Esophagus squamous epithelium (tissue), 5 donors: ENCODE data around the gene TLE1. TPM values are rescaled to one million over a fixed set of nuclear protein-coding genes. Genes with fewer than 3 reads are reported as not detected.

ENCODE experiments used
- DNase-seq: peaks from one replicate; lab custom pipeline; 2025; lab: John Stamatoyannopoulos, UW
- H3K27ac ChIP-seq, 4 donors: fragments of 200-600 bp; sonication (generic); one replicate each; pipeline ENCODE4 v1.5.1; 2016 to 2019; ENCODE audit warnings: mild to moderate bottlenecking in 1 of 4
- H3K27me3 ChIP-seq, 4 donors: fragments of 200-600 bp; sonication (generic); 1 replicate in 3 of 4; 2 replicates in 1 of 4; pipeline versions ENCODE4 v1.5.1 to v1.6.0; 2017 to 2021; ENCODE audit warnings: antibody characterized with exemption in 1 of 4
- H3K36me3 ChIP-seq, 3 donors: fragments of 200-600 bp; sonication (generic); one replicate each; pipeline ENCODE4 v1.5.1; 2016 to 2019
- H3K4me1 ChIP-seq, 3 donors: fragments of 200-600 bp; sonication (generic); one replicate each; pipeline ENCODE4 v1.5.1; 2017 to 2019
- H3K4me3 ChIP-seq, 4 donors: fragments of 200-600 bp; sonication (generic); 1 replicate in 3 of 4; 2 replicates in 1 of 4; pipeline ENCODE4 v1.5.1; 2016 to 2019; ENCODE audit warnings: mild to moderate bottlenecking in 2 of 4, moderate library complexity in 1 of 4
- H3K9me3 ChIP-seq, 3 donors: fragments of 200-600 bp; sonication (generic); one replicate each; pipeline ENCODE4 v1.5.1; 2016 to 2019
- POLR2A ChIP-seq, 4 donors: fragments of 450-650 bp; IDR thresholded peaks; one replicate each; pipeline ENCODE4 v1.6.1; 2017; ENCODE audit warnings: antibody characterized with exemption in 4 of 4, mild to moderate bottlenecking in 4 of 4, moderate library complexity in 3 of 4
- WGBS, 2 donors: methylation state at CpG; one replicate each; pipeline ENCODE4 v1.1.5; 2018; 5-methylcytosine and 5-hydroxymethylcytosine counted together
- intact Hi-C: fragments of 100-400 bp; cut with DNase I; formaldehyde crosslinking; loops from one replicate; pipeline ENCODE4 v1.15.0; 2022
- total RNA-seq, 4 donors: library from RNA; depleted of rRNA; stranded (reverse); fragments of >200 nt; gene quantifications; one replicate each; pipeline ENCODE4 v1.1.0, GENCODE V29; 2016
- TF ChIP-seq, protein P1 (sequence below), 6 experiments: fragments of 450-650 bp in 4 of 6; fragments of 200-600 bp in 2 of 6; sonication (generic) in 2 of 6; IDR thresholded peaks; one replicate each; pipeline ENCODE4 v1.5.1; 2016 to 2019; ENCODE audit warnings: antibody characterized with exemption in 6 of 6, mild to moderate bottlenecking in 4 of 6, moderate library complexity in 4 of 6
- donor health status: DM: yes; HTN: yes; CAD: no.

Gene TLE1
- total RNA-seq, 4 donors from 2014 or later, result 17.1 to 43.3 (median 20.4) TPM

GRCh38 chr9:81682797-81683196 lies 6.5 kb downstream of the TLE1 start:
- peak overlapping the region in 2 of 4 donors; percentile 16 to 26 for H3K27ac ChIP-seq
- H3K4me1 ChIP-seq, result peaks cover 8 to 77% (median 16%) of the 10 kb centered on the region in 3 donors
- peak overlapping the region in 2 of 4 donors; percentile 15 to 44 for H3K4me3 ChIP-seq
- WGBS, 2 donors, result 33 to 36% methylated on average over 8 of the region's 8 CpGs
- H3K27me3 ChIP-seq, result peaks cover 0 to 6% (median 0%) of the 10 kb centered on the region in 4 donors
- TF ChIP-seq, protein P1, sequence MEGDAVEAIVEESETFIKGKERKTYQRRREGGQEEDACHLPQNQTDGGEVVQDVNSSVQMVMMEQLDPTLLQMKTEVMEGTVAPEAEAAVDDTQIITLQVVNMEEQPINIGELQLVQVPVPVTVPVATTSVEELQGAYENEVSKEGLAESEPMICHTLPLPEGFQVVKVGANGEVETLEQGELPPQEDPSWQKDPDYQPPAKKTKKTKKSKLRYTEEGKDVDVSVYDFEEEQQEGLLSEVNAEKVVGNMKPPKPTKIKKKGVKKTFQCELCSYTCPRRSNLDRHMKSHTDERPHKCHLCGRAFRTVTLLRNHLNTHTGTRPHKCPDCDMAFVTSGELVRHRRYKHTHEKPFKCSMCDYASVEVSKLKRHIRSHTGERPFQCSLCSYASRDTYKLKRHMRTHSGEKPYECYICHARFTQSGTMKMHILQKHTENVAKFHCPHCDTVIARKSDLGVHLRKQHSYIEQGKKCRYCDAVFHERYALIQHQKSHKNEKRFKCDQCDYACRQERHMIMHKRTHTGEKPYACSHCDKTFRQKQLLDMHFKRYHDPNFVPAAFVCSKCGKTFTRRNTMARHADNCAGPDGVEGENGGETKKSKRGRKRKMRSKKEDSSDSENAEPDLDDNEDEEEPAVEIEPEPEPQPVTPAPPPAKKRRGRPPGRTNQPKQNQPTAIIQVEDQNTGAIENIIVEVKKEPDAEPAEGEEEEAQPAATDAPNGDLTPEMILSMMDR (IDR thresholded peaks at IDR 0.05), result no peak
- TF ChIP-seq POLR2A (IDR thresholded peaks at IDR 0.05), result no peak
- no peak for DNase-seq
- H3K36me3 ChIP-seq, result peaks cover 0 to 67% (median 0%) of the 10 kb centered on the region in 3 donors
- intact Hi-C loops, result loop anchor here (10.0 kb wide), 1 partner anchor 162 kb away; no protein-coding TSS in a partner anchor
- no peaks in the 10 kb centered on the region for H3K9me3 ChIP-seq

DNA sequence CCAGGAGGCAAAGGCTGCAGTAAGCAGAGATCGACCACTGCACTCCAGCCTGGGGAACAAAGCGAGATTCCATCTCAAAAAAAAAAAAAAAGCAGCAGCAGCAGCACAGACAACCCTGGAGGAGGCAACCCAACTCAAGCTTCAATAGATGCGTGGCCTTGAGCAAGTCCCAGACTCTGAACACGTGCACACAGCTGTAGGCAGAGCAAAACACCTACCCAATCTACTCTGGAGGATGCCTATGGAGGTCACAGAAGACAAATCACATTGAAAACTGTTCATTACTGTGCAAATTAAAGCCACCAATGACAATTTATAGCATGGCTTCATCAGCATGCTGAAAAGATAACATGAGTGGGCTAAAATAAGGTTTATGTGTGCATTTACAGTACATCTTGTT lies 7.2 kb downstream of the TLE1 start:
- DNase-seq, result no peak
- Histone ChIP-seq H3K4me1 (peaks cover 8 to 77% (median 16%) of the 10 kb centered on the region in 3 donors), H3K9me3 (no peaks in the 10 kb centered on the region), H3K27me3 (no peaks in the 10 kb centered on the region), H3K36me3 (peaks cover 0 to 74% (median 0%) of the 10 kb centered on the region in 3 donors), H3K4me3 (no peak overlapping the region), H3K27ac (peak overlapping the region in 1 of 4 donors; percentile 26)
- no peak for TF ChIP-seq POLR2A (IDR thresholded peaks at IDR 0.05)
- TF ChIP-seq, protein P1 (IDR thresholded peaks at IDR 0.05), result no peak
- intact Hi-C loops, result loop anchor here (10.0 kb wide), 1 partner anchor 163 kb away; no protein-coding TSS in a partner anchor
- WGBS, 2 donors, result 94% methylated on average over 4 of the region's 4 CpGs

DNA sequence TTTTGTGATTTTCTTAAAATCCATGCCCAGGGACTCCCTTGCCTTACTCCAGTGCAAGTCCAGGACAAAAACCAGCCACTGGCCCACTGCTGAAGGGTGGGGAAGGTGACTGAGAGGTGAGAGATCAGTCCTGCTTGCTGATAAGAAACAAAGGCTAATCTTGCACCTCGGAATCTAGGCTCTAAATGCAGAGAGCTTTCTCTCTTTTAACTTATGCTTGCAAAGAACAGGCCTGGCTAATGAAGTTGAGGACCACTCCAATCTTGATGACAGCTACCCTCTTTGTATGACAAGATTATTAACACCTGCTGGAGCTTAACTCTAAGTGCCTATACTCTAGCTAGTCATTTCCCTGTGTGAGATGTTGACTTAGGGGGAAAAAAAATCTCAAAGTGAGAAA lies 8.8 kb downstream of the TLE1 start:
- Histone ChIP-seq H3K4me3 (no peak overlapping the region), H3K36me3 (peaks cover 0 to 89% (median 0%) of the 10 kb centered on the region in 3 donors), H3K27me3 (no peaks in the 10 kb centered on the region), H3K27ac (no peak overlapping the region), H3K4me1 (peaks cover 0 to 67% (median 7%) of the 10 kb centered on the region in 3 donors), H3K9me3 (no peaks in the 10 kb centered on the region)
- intact Hi-C loops, result loop anchor here (10.0 kb wide), 1 partner anchor 164 kb away; no protein-coding TSS in a partner anchor
- DNase-seq, result no peak
- 65% methylated on average over 1 of the region's 1 CpG; no CpG with 5 or more reads in 1 of the 2 donors for WGBS, 2 donors
- TF ChIP-seq, protein P1 (IDR thresholded peaks at IDR 0.05), result no peak
- TF ChIP-seq POLR2A (IDR thresholded peaks at IDR 0.05), result no peak

DNA sequence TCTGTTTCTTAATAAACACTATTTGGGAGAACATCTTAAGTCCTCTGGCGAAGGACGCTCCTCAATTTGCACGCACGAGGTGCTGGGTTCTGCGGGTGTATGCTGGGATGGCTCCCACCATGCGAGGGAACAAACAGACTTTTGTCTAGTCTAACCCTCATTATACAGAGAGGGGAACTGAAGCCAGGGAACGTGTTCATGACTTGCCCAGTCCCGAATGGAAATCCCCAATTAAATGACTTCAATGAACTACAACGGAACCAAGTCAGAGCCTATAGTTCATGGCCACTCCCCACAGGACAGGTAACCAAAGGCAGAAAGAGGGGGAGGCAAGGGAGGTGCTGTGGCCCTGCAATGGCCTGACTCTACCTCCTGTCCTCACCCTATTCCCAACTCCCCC lies 9.3 kb downstream of the TLE1 start:
- TF ChIP-seq, protein P1 (IDR thresholded peaks at IDR 0.05), result no peak
- TF ChIP-seq POLR2A (IDR thresholded peaks at IDR 0.05), result no peak
- intact Hi-C loops, result loop anchor here (10.0 kb wide), 1 partner anchor 165 kb away; no protein-coding TSS in a partner anchor
- H3K9me3 ChIP-seq, result no peaks in the 10 kb centered on the region
- no peak overlapping the region for H3K27ac ChIP-seq
- 32 to 50% methylated on average over 9 of the region's 9 CpGs for WGBS, 2 donors
- no peak overlapping the region for H3K4me3 ChIP-seq
- H3K27me3 ChIP-seq, result no peaks in the 10 kb centered on the region
- no peak for DNase-seq
- peaks cover 0 to 84% (median 0%) of the 10 kb centered on the region in 3 donors for H3K36me3 ChIP-seq
- H3K4me1 ChIP-seq, result peaks cover 0 to 66% (median 5%) of the 10 kb centered on the region in 3 donors

- peaks cover 0 to 76% (median 0%) of the 10 kb centered on the region in 3 donors for H3K36me3 ChIP-seq
- no peak overlapping the region for H3K27ac ChIP-seq
- WGBS, 2 donors, result 89 to 100% methylated on average over 1 of the region's 1 CpG
- H3K9me3 ChIP-seq, result no peaks in the 10 kb centered on the region
- no peaks in the 10 kb centered on the region for H3K27me3 ChIP-seq
- TF ChIP-seq, protein P1 (IDR thresholded peaks at IDR 0.05), result no peak
- no peak for TF ChIP-seq POLR2A (IDR thresholded peaks at IDR 0.05)
- DNase-seq, result no peak
- H3K4me3 ChIP-seq, result no peak overlapping the region
- intact Hi-C loops, result loop anchor here (10.0 kb wide), 1 partner anchor 143 kb away; no protein-coding TSS in a partner anchor
- H3K4me1 ChIP-seq, result peaks cover 0 to 48% (median 5%) of the 10 kb centered on the region in 3 donors
These were observed 11.3 kb downstream of the TLE1 start for GRCh38 chr9:81678088-81678487.
